ENCODE measurements around the gene MYL6.
A peak's percentile ranks its signal among the peaks of the same experiment; 100 is the strongest.

The MYL6 gene

DNA sequence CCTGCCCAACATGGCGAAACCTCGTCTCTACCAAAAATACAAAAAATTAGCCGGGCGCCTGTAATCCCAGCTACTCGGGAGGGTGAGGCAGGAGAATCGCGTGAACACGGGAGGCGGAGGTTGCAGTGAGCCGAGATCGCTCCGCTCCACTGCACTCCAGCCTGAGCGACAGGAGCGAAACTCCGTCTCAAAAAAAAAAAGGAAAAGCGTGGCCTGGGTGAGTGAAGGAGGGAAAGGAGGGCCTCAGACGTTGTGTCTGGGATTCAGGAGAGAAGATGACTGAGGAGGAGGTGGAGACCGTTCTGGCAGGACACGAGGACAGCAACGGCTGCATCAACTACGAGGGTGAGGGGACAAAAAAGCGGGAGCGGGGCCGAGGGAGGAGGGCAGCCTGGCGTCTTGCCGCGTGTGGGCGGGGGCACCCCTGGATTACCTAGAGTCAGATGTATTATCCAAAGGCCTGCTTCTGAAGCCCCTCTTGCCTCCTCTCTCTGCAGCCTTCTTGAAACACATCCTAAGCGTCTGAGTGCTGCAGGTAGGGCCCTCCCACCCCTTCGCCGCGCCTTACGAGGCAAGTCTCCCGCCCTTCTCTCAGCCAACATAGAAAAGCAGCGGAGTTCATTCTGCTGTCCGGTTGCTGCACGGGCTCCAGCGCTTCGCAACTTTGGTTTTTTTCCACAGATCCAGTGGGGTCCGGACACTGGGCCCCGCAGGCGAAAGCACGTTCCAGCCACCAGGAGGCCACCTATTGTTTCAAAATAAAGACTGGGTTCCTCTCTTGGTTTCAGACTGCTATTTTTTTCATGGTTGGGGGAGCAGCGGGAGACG lies 744 bp upstream of the MYL6 start:
- TF ChIP-seq CTCF (IDR thresholded peaks at IDR 0.05; ENCODE audit: insufficient read depth, low read depth, low read length, missing control alignments), result peak; percentile 49
- peak; percentile 77 for DNase-seq (ENCODE audit: low read depth)
- H3K4me3 ChIP-seq (ENCODE audit: low read length), result peak overlapping the region; percentile 100

DNA sequence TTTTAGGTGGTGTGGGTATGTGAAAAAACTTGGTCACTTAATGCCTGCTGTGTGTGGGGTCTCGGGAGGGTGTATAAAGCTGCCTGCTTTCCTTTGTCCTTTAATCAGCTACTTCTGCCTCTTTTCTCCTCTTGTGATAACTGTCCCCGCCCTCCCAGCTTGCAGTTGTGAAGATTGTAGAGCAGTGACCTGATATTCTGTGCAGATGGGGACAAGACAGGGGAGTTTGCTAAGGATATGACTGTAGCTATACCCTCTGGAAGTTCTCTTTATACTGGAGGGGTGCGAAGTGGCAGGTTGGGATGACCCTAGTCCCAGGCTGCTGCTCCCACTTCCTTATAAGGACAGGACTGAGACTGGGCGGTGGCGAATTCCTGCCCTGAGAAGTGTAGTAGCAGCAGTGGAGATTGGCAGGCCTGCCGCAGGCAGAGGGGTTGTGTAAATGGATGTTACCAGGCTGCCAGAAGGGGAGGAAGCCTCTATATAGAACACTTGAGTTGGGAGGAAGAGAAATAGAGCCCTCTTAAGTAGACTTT lies 835 bp downstream of the MYL6 start:
- TF ChIP-seq CTCF (IDR thresholded peaks at IDR 0.05; ENCODE audit: insufficient read depth, low read depth, low read length, missing control alignments), result no peak
- H3K4me3 ChIP-seq (ENCODE audit: low read length), result peak overlapping the region; percentile 100
- DNase-seq (ENCODE audit: low read depth), result peak; percentile 80

GRCh38 chr12:56159482-56160192 lies 1.5 kb downstream of the MYL6 start:
- no peak for DNase-seq (ENCODE audit: low read depth)
- no peak for TF ChIP-seq CTCF (IDR thresholded peaks at IDR 0.05; ENCODE audit: insufficient read depth, low read depth, low read length, missing control alignments)
- peak overlapping the region; percentile 100 for H3K4me3 ChIP-seq (ENCODE audit: low read length)

DNA sequence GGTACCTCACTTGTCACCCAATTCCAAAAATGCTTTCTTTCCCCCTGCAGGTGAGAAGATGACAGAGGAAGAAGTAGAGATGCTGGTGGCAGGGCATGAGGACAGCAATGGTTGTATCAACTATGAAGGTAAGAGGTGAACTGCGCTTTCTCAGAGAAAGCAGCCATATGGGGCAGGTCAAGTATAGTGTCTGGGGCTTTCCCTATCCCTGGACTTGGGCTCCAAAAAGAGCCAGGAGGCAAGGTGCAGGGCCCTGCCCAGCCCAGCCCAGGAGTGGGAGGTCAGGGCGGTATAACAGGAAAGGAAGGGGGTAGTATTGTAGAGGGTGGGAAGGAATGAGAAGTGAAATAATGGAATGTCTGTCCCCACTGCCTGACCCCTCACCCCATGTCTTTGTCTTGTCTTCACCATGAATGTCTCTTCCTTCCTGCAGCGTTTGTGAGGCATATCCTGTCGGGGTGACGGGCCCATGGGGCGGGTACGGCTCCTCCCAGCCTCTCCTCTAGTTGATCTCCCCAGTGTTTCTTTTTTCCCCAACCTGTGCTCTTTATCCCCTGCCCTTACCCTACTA lies 2.1 kb downstream of the MYL6 start:
- DNase-seq (ENCODE audit: low read depth), result peak; percentile 55
- peak overlapping the region; percentile 100 for H3K4me3 ChIP-seq (ENCODE audit: low read length)
- TF ChIP-seq CTCF (IDR thresholded peaks at IDR 0.05; ENCODE audit: insufficient read depth, low read depth, low read length, missing control alignments), result peak; percentile 15

- no peak for TF ChIP-seq CTCF (IDR thresholded peaks at IDR 0.05; ENCODE audit: insufficient read depth, low read depth, low read length, missing control alignments)
- peak overlapping the region; percentile 100 for H3K4me3 ChIP-seq (ENCODE audit: low read length)
- DNase-seq (ENCODE audit: low read depth), result no peak
Measured at GRCh38 chr12:56160894-56161689, 2.9 kb downstream of the MYL6 start.

DNA sequence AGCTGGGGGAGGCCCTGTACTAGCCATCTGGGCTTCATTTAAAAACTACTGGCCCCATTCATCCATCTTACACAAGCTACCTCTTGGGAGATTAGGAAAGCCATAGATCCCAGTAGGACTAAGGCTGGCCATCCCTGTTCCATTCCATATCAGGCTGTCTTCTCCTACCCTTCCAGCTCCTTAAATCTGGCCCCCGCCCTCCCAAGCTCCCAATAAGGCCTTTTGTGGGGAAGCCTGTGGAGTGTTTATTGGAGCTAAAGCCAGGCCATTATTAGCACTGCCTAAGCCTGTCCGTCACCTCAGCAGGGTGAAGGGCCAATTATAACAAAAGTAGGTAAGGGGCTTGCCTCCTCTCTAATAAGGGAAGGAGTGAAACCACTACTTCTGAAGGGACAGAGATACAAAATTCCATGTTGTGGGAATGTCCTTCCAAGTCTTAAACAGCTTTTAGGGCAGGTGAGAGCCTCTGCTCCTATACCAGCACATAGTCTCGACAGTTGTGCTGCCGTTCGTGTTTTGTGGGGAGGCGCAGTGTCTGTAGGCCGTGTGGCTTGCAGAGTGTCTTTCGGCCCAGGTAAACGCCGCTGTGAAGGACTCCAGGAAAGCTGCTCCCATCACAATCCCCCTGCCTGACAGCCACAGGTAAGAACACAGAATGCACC lies 3.7 kb downstream of the MYL6 start:
- no peak overlapping the region for H3K4me3 ChIP-seq (ENCODE audit: low read length)
- no peak for TF ChIP-seq CTCF (IDR thresholded peaks at IDR 0.05; ENCODE audit: insufficient read depth, low read depth, low read length, missing control alignments)
- DNase-seq (ENCODE audit: low read depth), result no peak
